IgD-negative memory B cell (primary cell): ENCODE measurements around the gene TMC1. TPM values are rescaled to one million over a fixed set of nuclear protein-coding genes. Genes with fewer than 3 reads are reported as not detected.
A peak's percentile ranks its signal among the peaks of the same experiment; 100 is the strongest.
"Not testable (repeated sequence)": the region's sequence is repeated elsewhere in the genome, so short reads cannot be mapped to it uniquely, and the experiment has no call there.

Experiments used
- H3K27ac Mint-ChIP-seq, 3 donors: one replicate each; pipeline ENCODE4 v1.8.0; 2020 to 2022; ENCODE audit warnings: mild to moderate bottlenecking in 3 of 3, mixed read lengths in 3 of 3, moderate library complexity in 1 of 3
- H3K27me3 Mint-ChIP-seq: one replicate; pipeline ENCODE4 v1.8.0; 2021; ENCODE audit warnings: mixed read lengths
- H3K36me3 Mint-ChIP-seq: one replicate; pipeline ENCODE4 v1.8.0; 2020; ENCODE audit warnings: mild to moderate bottlenecking, mixed read lengths
- H3K4me1 Mint-ChIP-seq, 3 donors: one replicate each; pipeline ENCODE4 v1.8.0; 2020 to 2022; ENCODE audit warnings: mixed read lengths in 3 of 3, mild to moderate bottlenecking in 1 of 3
- H3K4me3 Mint-ChIP-seq, 4 donors: one replicate each; pipeline ENCODE4 v1.8.0; 2020 to 2022; ENCODE audit warnings: mild to moderate bottlenecking in 4 of 4, mixed read lengths in 4 of 4, moderate library complexity in 3 of 4
- H3K9me3 Mint-ChIP-seq, 3 donors: one replicate each; pipeline ENCODE4 v1.8.0; 2020 to 2021; ENCODE audit warnings: mixed read lengths in 3 of 3, mild to moderate bottlenecking in 1 of 3
- polyA plus RNA-seq: library from polyadenylated mRNA; unstranded; fragments of 300-500 nt; fragmentation: Illumina TruSeq; gene quantifications from one replicate; pipeline ENCODE4 v1.2.3, GENCODE V29; 2021

TMC1 gene
- polyA plus RNA-seq, 1 donor from 2014 or later = not detected

DNA sequence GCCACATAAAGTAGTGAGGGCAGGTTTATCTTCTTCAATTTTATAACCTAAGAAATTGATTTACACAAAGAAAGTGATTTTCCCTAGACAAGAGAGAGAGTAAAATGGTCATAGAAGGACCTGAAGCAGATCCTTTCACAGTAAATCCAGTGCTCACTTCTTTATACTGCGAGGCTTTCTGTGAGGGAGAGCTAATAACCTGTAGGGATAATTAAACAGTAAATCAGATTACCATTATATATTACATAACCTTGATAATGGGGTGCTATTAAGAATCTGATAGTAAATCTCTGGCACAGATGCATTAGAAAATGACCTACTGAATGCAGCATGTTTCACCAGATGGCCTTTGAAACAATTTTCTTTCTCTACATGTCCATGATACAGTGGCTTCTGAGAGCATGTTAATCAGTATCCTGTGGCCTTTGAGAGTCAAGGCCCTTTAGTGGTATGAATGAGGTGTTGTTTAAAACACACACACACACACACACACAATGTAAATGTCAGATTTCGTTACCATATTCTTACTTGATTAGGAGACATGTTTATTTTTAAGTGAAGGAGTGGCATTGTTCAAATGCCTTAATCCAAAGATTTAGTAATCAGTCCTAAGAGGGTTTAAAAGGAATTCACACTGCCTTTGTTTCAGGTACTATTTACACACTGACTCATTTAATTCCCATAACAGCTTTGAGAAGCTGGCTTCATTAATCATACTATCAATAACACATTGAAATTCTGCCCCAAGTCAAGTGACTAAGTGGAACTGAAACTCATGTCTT is 306.7 kb downstream of the TMC1 start:
- Mint-ChIP-seq H3K36me3 (no peaks in the 10 kb centered on the region), H3K4me1 (no peaks in the 10 kb centered on the region), H3K27ac (no peak overlapping the region), H3K27me3 (peaks cover 3% of the 10 kb centered on the region), H3K4me3 (no peak overlapping the region), H3K9me3 (no peaks in the 10 kb centered on the region)

GRCh38 chr9:72834994-72835393 is 313.6 kb downstream of the TMC1 start:
- Mint-ChIP-seq H3K27ac (no peak overlapping the region), H3K4me3 (no peak overlapping the region), H3K27me3 (peaks cover 3% of the 10 kb centered on the region), H3K4me1 (no peaks in the 10 kb centered on the region), H3K36me3 (no peaks in the 10 kb centered on the region), H3K9me3 (no peaks in the 10 kb centered on the region)

DNA sequence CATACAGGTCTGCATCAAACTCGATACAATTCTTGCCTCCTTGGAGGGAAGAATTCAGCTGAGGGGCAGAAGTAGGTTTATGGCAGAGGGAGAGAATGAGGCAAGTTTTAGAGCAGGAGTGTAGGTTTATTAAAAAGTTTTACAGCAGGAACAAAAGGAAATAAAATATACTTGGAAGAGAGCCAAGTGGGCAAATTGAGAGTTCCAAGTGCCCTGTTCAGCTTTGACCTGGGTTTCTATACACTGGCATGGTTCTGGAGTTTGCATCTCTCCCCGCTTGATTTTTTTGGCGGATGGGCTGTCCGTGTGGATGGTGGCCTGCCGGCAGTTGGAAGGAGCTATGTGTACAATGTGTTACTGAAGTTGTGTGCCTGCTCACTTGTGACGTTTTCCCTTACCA is 315.4 kb downstream of the TMC1 start:
- Mint-ChIP-seq H3K9me3 (no peaks in the 10 kb centered on the region), H3K36me3 (no peaks in the 10 kb centered on the region), H3K4me3 (no peak overlapping the region), H3K27me3 (peaks cover 3% of the 10 kb centered on the region), H3K4me1 (no peaks in the 10 kb centered on the region), H3K27ac (no peak overlapping the region)

- no peaks in the 10 kb centered on the region for H3K9me3 Mint-ChIP-seq
- peaks cover 3% of the 10 kb centered on the region for H3K27me3 Mint-ChIP-seq
- H3K4me3 Mint-ChIP-seq = no peak overlapping the region
- no peaks in the 10 kb centered on the region for H3K36me3 Mint-ChIP-seq
- H3K4me1 Mint-ChIP-seq = no peaks in the 10 kb centered on the region
- no peak overlapping the region for H3K27ac Mint-ChIP-seq
Measured at GRCh38 chr9:72839085-72839484, 317.7 kb downstream of the TMC1 start.

GRCh38 chr9:72843520-72844439 is 322.4 kb downstream of the TMC1 start:
- Mint-ChIP-seq H3K4me3 (no peak overlapping the region), H3K27ac (peak overlapping the region in 1 of 3 donors; percentile 54), H3K9me3 (peaks cover 8 to 20% (median 12%) of the 10 kb centered on the region in 3 donors), H3K4me1 (no peaks in the 10 kb centered on the region), H3K36me3 (no peaks in the 10 kb centered on the region), H3K27me3 (no peaks in the 10 kb centered on the region)

DNA sequence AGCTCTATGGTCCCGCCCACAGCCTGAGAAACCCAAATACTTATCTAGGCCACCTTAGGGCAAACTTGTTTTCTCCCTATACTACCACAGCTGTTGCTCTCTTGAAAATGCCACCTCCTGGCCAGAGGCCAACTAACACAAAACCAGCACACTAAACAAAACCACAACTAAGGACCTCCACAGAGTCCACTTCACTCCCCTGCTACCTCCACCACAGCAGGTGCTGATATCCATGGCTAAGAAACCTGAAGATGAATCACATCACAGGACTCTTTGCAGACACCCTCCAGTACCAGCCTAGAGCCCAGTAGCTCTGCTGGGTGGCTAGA is 323.0 kb downstream of the TMC1 start:
- Mint-ChIP-seq H3K27me3 (no peaks in the 10 kb centered on the region), H3K4me1 (no peaks in the 10 kb centered on the region), H3K9me3 (peaks cover 8 to 20% (median 12%) of the 10 kb centered on the region in 3 donors), H3K27ac (no peak overlapping the region), H3K4me3 (no peak overlapping the region), H3K36me3 (no peaks in the 10 kb centered on the region)

GRCh38 chr9:72845052-72845451 is 323.6 kb downstream of the TMC1 start:
- not testable (repeated sequence) for H3K27me3 Mint-ChIP-seq, H3K4me3 Mint-ChIP-seq, H3K4me1 Mint-ChIP-seq, H3K36me3 Mint-ChIP-seq, H3K27ac Mint-ChIP-seq
- H3K9me3 Mint-ChIP-seq = peaks cover 8 to 23% (median 12%) of the 10 kb centered on the region in 3 donors

DNA sequence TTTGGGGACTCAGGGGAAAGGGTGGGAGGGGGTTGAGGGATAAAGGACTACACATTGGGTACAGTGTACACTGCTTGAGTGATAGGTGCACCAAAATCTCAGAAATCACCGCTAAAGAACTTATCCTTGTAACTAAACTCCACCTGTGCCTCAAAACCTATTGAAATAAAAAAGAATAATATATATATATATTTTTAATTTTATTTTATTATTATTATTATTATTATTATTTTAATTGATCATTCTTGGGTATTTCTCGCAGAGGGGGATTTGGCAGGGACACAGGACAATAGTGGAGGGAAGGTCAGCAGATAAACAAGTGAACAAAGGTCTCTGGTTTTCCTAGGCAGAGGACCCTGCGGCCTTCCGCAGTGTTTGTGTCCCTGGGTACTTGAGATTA is 328.8 kb downstream of the TMC1 start:
- not testable (repeated sequence) for H3K27me3 Mint-ChIP-seq, H3K4me1 Mint-ChIP-seq, H3K4me3 Mint-ChIP-seq, H3K36me3 Mint-ChIP-seq, H3K27ac Mint-ChIP-seq
- H3K9me3 Mint-ChIP-seq = peaks cover 4 to 14% (median 12%) of the 10 kb centered on the region in 3 donors

DNA sequence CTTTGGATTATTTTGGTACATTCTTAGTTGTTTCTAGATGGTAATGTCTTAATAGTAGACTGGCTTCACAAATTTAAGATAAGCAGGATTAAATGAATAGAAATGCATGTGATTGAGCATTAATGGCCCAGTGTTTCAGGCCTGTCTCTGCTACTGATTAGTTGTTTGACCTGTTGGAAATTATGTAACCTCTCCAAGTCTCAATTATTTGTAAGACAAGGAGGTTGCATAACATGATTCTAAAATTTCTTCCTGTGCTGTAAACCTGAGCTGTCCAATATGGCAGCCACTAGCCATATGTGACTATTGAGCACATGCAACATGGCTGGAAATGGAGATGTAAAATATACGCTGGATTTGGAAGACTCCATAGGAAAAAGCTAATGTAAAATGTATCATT is 333.9 kb downstream of the TMC1 start:
- H3K4me1 Mint-ChIP-seq = peaks cover 0 to 3% (median 0%) of the 10 kb centered on the region in 3 donors
- H3K9me3 Mint-ChIP-seq = no peaks in the 10 kb centered on the region
- H3K27me3 Mint-ChIP-seq = no peaks in the 10 kb centered on the region
- no peaks in the 10 kb centered on the region for H3K36me3 Mint-ChIP-seq
- H3K27ac Mint-ChIP-seq = no peak overlapping the region
- no peak overlapping the region for H3K4me3 Mint-ChIP-seq

- H3K27me3 Mint-ChIP-seq = no peaks in the 10 kb centered on the region
- no peak overlapping the region for H3K27ac Mint-ChIP-seq
- no peaks in the 10 kb centered on the region for H3K9me3 Mint-ChIP-seq
- H3K36me3 Mint-ChIP-seq = no peaks in the 10 kb centered on the region
- no peak overlapping the region for H3K4me3 Mint-ChIP-seq
- peaks cover 0 to 3% (median 0%) of the 10 kb centered on the region in 3 donors for H3K4me1 Mint-ChIP-seq
Measured at GRCh38 chr9:72855890-72856523, 334.6 kb downstream of the TMC1 start.

DNA sequence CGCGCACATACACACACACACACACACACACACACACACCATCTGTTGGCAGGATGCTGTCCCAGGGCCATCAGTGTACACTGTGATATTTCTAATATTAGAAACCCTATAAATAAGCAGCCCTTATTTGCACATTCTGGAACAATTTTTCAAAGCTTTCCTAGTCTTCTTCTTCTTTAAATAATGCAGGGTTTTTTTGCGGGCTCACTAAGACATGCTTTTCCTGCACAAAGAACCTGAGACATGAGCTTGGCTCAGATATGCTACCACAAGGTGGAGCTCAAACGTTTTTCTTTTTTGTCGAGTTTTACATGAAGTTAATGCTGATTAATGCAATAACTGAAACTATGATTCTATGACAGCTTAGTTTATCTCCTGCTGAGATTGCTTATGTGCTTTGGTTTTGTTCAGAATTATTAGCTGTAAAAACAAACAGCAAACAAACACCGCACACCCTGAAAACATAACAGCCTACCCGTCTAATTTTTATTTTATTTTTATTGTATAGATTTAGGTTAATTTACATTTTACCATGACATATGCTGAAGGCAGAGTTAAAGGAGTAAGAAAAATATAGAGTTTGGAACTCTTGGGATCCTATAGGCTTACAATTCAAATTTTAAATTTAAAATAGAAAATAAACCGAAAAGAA is 335.7 kb downstream of the TMC1 start:
- peaks cover 0 to 5% (median 0%) of the 10 kb centered on the region in 3 donors for H3K4me1 Mint-ChIP-seq
- no peaks in the 10 kb centered on the region for H3K27me3 Mint-ChIP-seq
- no peak overlapping the region for H3K4me3 Mint-ChIP-seq
- H3K36me3 Mint-ChIP-seq = no peaks in the 10 kb centered on the region
- no peak overlapping the region for H3K27ac Mint-ChIP-seq
- no peaks in the 10 kb centered on the region for H3K9me3 Mint-ChIP-seq

GRCh38 chr9:72857624-72857996 is 336.2 kb downstream of the TMC1 start:
- H3K27ac Mint-ChIP-seq = no peak overlapping the region
- peaks cover 0 to 7% (median 0%) of the 10 kb centered on the region in 3 donors for H3K4me1 Mint-ChIP-seq
- H3K36me3 Mint-ChIP-seq = no peaks in the 10 kb centered on the region
- no peaks in the 10 kb centered on the region for H3K9me3 Mint-ChIP-seq
- H3K27me3 Mint-ChIP-seq = no peaks in the 10 kb centered on the region
- H3K4me3 Mint-ChIP-seq = no peak overlapping the region

DNA sequence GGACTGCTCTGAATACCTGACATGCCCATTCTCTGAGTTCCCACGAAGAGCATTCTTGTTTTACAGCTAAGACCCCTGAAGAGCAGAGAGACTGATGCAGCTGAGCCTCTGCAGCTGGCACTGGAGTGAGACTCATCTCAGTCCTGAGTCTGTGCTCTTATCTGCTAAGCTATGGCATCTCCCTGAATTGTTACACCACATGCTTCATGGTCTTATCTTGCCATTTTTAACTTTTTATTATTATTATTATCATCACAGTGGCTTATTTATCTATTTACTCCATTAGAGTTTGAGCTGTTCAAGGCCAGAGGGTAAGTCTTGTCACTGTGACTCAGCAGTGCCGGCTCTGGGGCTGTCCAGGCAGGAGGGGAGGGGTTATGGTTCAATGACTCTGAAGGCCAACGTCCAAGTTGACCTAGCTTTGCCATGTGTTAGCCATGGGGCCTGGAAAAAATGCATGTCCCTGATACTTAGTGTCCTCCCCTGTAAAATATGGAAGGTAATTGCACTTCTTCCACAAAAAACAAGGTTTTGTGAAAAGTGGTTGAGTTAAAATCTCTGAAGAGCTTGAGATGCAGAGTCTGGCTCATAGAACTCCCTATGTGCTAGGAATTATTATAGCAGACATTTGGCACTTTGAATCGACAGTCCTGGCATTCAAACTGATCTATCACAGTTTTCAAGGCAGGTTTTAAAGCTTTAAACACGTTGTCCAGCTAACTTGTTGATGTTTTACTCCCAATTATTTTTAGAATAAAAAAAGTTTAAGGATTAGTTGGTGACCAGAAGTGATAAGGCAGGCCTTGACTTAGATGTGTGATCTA is 336.9 kb downstream of the TMC1 start:
- Mint-ChIP-seq H3K36me3 (no peaks in the 10 kb centered on the region), H3K4me1 (peaks cover 0 to 7% (median 0%) of the 10 kb centered on the region in 3 donors), H3K4me3 (no peak overlapping the region), H3K27ac (no peak overlapping the region), H3K9me3 (no peaks in the 10 kb centered on the region), H3K27me3 (no peaks in the 10 kb centered on the region)

DNA sequence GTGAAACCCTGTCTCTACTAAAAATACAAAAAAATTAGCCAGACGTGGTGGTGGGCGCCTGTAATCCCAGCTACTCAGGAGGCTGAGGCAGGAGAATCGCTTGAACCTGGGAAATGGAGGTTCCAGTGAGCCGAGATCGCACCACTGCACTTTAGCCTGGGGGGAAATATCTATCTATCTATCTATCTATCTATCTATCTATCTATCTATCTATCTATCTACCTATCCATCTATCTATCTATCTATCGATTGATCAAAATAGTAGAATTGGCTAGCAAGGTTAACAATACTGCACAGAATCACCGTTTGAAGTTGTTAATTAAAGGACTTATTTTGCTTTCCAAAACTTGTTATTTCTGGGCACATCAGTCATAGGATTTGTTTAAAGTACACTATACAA is 341.4 kb downstream of the TMC1 start:
- H3K36me3 Mint-ChIP-seq, H3K27ac Mint-ChIP-seq, H3K27me3 Mint-ChIP-seq, H3K9me3 Mint-ChIP-seq, H3K4me1 Mint-ChIP-seq: not testable (repeated sequence)
- H3K4me3 Mint-ChIP-seq = peak overlapping the region in 2 of 4 donors; percentile 49 to 84
